Stimulated activated CD4-positive, alpha-beta T cell treated with anti-CD3 and anti-CD28 coated beads, Interleukin-1b, Interleukin-23, amount 100 ng/mL, for 1 hour (primary cell): ENCODE data around the gene CD163L1.
"Not testable (repeated sequence)": the region's sequence is repeated elsewhere in the genome, so short reads cannot be mapped to it uniquely, and the experiment has no call there.

Source experiments
- DNase-seq, 2 donors: peaks; one replicate each; pipeline ENCODE4 v3.0.0-alpha.2; 2020; ENCODE audit warnings: low read depth in 2 of 2

Gene CD163L1

GRCh38 chr12:7444076-7444475, at the start of gene CD163L1:
TSS of gene CD163L1 (minus strand) at chr12:7444153. CDS start at chr12:7444127, 26 bp downstream.
- no peak for DNase-seq

GRCh38 chr12:7493006-7493405, 49.1 kb upstream of the CD163L1 start:
- no peak for DNase-seq

- no peak for DNase-seq
Observed at GRCh38 chr12:7486512-7486911, 42.6 kb upstream of the CD163L1 start.

- no peak for DNase-seq
Observed at GRCh38 chr12:7485095-7485494, 41.1 kb upstream of the CD163L1 start.

- DNase-seq: no peak
Observed at GRCh38 chr12:7483343-7483742, 39.4 kb upstream of the CD163L1 start.

GRCh38 chr12:7479771-7480170, 35.8 kb upstream of the CD163L1 start:
- DNase-seq: no peak

- DNase-seq: no peak
Observed at GRCh38 chr12:7472060-7472459, 28.1 kb upstream of the CD163L1 start.

GRCh38 chr12:7460375-7461259, 16.7 kb upstream of the CD163L1 start:
- peak in 1 of 2 donors; percentile 23 for DNase-seq

- DNase-seq: no peak
Observed at GRCh38 chr12:7459973-7460372, 16.0 kb upstream of the CD163L1 start.

GRCh38 chr12:7451756-7452155, 7.8 kb upstream of the CD163L1 start:
- no peak for DNase-seq

GRCh38 chr12:7450667-7451066, 6.7 kb upstream of the CD163L1 start:
- DNase-seq: no peak

GRCh38 chr12:7448099-7448498, 4.1 kb upstream of the CD163L1 start:
- DNase-seq: no peak

GRCh38 chr12:7444537-7444936, 584 bp upstream of the CD163L1 start:
- DNase-seq: no peak

- DNase-seq: no peak
Observed at GRCh38 chr12:7441216-7441615, 2.7 kb downstream of the CD163L1 start.

GRCh38 chr12:7439579-7440505, 4.1 kb downstream of the CD163L1 start:
- no peak for DNase-seq

GRCh38 chr12:7438291-7438995, 5.5 kb downstream of the CD163L1 start:
- not testable (repeated sequence) for DNase-seq

- not testable (repeated sequence) for DNase-seq
Observed at GRCh38 chr12:7437494-7437893, 6.5 kb downstream of the CD163L1 start.

- no peak for DNase-seq
Observed at GRCh38 chr12:7434670-7435069, 9.3 kb downstream of the CD163L1 start.

GRCh38 chr12:7433276-7433822, 10.6 kb downstream of the CD163L1 start:
- DNase-seq: no peak

GRCh38 chr12:7431993-7432685, 11.8 kb downstream of the CD163L1 start:
- no peak for DNase-seq

- no peak for DNase-seq
Observed at GRCh38 chr12:7411343-7411742, 32.6 kb downstream of the CD163L1 start.
